Measurements from ENCODE around the gene NT5DC3.
A peak's percentile ranks its signal among the peaks of the same experiment; 100 is the strongest.

NT5DC3 gene

DNA sequence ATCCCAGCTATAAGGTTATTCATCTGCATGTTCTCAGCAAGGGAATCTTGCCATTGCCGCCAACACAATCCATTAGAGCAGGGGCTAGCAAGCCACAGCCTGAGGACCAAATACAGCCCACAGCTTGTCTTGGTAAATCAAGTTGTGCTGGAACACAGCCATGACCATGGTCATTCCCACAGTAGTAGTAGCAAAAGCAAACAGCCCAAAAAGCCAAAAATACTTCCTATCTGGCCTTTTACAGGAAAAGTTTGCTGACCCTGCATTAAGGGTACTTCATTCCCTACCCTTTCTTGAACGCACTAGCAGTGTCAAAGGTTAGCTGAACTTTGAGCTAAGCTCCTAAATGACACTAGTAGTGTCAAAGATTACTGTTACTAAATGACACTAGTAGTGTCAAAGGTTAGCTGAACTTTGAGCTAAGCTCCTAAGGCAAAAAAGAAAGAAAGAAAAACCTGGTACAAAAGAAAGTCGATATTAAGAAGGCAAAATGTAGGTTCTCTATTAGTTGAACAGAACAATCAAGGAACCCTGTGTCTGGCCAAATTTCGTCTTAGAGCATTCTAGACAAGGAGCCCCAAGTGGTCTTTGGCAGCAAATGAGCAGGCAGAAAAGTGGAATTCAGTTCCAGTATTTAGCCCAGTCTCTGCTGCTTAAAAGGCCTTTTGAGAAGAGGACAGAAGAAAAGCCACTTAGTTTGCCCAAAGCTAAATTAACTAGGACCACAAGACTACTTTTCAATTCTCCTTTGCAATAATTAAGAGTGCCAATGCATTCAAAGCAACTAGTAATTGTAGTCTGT is 67.7 kb downstream of the NT5DC3 start:
- TF ChIP-seq, protein P1, sequence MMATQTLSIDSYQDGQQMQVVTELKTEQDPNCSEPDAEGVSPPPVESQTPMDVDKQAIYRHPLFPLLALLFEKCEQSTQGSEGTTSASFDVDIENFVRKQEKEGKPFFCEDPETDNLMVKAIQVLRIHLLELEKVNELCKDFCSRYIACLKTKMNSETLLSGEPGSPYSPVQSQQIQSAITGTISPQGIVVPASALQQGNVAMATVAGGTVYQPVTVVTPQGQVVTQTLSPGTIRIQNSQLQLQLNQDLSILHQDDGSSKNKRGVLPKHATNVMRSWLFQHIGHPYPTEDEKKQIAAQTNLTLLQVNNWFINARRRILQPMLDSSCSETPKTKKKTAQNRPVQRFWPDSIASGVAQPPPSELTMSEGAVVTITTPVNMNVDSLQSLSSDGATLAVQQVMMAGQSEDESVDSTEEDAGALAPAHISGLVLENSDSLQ (IDR thresholded peaks at IDR 0.05), result no peak
- TF ChIP-seq L3MBTL2 (conservative IDR thresholded peaks at IDR 0.05) (no peak), ELF4 (IDR thresholded peaks at IDR 0.05) (no peak), SP1 (IDR thresholded peaks at IDR 0.05) (no peak), CTBP1 (IDR thresholded peaks at IDR 0.05; ENCODE audit: borderline replicate concordance) (no peak), BHLHE40 (IDR thresholded peaks at IDR 0.05; ENCODE audit: borderline replicate concordance) (no peak), ARNT (IDR thresholded peaks at IDR 0.05) (no peak), FOXK2 (IDR thresholded peaks at IDR 0.05) (no peak), LEF1 (IDR thresholded peaks at IDR 0.05; ENCODE audit: borderline replicate concordance) (no peak), SUZ12 (IDR thresholded peaks at IDR 0.05) (no peak)
- ChIA-PET CTCF (no interaction called here), POLR2A (no interaction called here)
- no peak for DNase-seq (ENCODE audit: extremely low spot score)

DNA sequence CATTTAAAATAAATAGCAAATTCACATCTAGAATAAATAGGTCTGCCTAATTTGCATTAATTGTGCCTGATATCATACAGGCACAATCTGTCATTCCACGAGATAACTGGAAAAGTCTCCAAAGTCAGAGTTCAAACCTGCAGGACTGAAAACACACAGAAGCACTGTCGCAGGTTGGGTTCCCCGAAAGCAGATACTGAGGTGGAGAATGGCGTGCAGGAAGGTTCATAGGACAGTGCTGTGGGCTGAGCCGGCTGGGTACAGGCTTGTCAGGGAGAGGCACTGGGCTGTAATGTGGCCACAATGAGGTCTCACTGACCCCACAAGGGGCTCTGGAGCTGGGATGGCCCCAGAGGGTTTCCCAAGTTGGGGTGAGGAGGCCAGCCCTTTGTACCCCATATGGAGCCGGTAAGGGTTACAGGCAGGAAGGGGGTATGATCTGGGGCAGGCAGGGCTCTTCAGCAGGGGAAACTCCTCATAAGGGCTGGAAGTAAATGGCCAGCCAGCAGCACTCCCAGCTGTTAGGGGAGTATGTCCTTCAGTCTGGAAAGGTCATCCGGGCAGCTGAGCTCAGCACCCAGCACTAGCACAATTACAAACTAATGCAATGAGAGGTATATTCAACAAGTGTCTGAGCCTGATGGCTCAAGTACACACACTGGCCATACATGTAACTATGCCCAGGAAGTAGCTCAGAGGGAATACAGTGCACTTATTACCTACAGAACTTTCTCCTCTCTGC is 68.5 kb downstream of the NT5DC3 start:
- DNase-seq (ENCODE audit: extremely low spot score), result no peak
- ChIA-PET POLR2A (no interaction called here), CTCF (no interaction called here)
- TF ChIP-seq NFRKB (IDR thresholded peaks at IDR 0.05), result no peak
- no peak for TF ChIP-seq FOXA1 (IDR thresholded peaks at IDR 0.05)
- TF ChIP-seq ARNT (IDR thresholded peaks at IDR 0.05), result no peak
- TF ChIP-seq ZNF384 (IDR thresholded peaks at IDR 0.05), result no peak
- TF ChIP-seq, protein P1 (IDR thresholded peaks at IDR 0.05), result no peak
- TF ChIP-seq SUZ12 (IDR thresholded peaks at IDR 0.05), result no peak
- no peak for TF ChIP-seq CTBP1 (IDR thresholded peaks at IDR 0.05; ENCODE audit: borderline replicate concordance)
- no peak for TF ChIP-seq FOXM1 (IDR thresholded peaks at IDR 0.05; ENCODE audit: borderline replicate concordance)
- TF ChIP-seq LEF1 (IDR thresholded peaks at IDR 0.05; ENCODE audit: borderline replicate concordance), result no peak
- TF ChIP-seq TARDBP (IDR thresholded peaks at IDR 0.05), result no peak
- no peak for TF ChIP-seq ELF4 (IDR thresholded peaks at IDR 0.05)
- no peak for TF ChIP-seq L3MBTL2 (conservative IDR thresholded peaks at IDR 0.05)
- TF ChIP-seq FOXK2 (IDR thresholded peaks at IDR 0.05), result no peak
- TF ChIP-seq HDGF (IDR thresholded peaks at IDR 0.05; ENCODE audit: borderline replicate concordance), result no peak
- no peak for TF ChIP-seq SP1 (IDR thresholded peaks at IDR 0.05)
- TF ChIP-seq BHLHE40 (IDR thresholded peaks at IDR 0.05; ENCODE audit: borderline replicate concordance), result no peak

DNA sequence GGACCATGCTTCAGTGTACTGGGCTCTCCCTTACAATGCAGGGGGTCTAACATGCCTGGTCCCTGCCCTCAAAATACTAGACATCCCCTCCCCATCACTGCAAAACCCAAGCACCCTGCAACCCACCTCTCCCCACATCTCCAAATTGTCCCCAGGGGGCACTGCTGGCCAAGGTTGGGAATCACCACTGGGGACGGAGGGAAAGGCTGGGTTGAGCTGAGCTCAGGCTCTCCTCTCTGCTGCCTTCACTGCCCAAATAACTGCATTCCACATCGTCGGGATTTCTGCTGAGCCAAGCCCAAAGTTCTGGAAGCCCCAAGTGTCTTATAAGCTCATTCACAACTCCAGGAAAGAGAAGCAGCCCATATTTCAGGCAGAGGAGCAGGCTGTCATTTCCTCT is 69.6 kb downstream of the NT5DC3 start:
- no peak for TF ChIP-seq L3MBTL2 (conservative IDR thresholded peaks at IDR 0.05)
- TF ChIP-seq CTBP1 (IDR thresholded peaks at IDR 0.05; ENCODE audit: borderline replicate concordance), result no peak
- TF ChIP-seq, protein P1 (IDR thresholded peaks at IDR 0.05), result no peak
- no peak for TF ChIP-seq FOXM1 (IDR thresholded peaks at IDR 0.05; ENCODE audit: borderline replicate concordance)
- no peak for TF ChIP-seq ARNT (IDR thresholded peaks at IDR 0.05)
- no peak for TF ChIP-seq FOXA1 (IDR thresholded peaks at IDR 0.05)
- TF ChIP-seq FOXK2 (IDR thresholded peaks at IDR 0.05), result no peak
- no peak for TF ChIP-seq SP1 (IDR thresholded peaks at IDR 0.05)
- no peak for TF ChIP-seq NFRKB (IDR thresholded peaks at IDR 0.05)
- ChIA-PET CTCF (interaction anchor here (0.7 kb wide), 1 partner anchor 8 kb away, joined by 3 read pairs; no protein-coding TSS in a partner anchor), POLR2A (no interaction called here)
- peak; percentile 46 for DNase-seq (ENCODE audit: extremely low spot score)

DNA sequence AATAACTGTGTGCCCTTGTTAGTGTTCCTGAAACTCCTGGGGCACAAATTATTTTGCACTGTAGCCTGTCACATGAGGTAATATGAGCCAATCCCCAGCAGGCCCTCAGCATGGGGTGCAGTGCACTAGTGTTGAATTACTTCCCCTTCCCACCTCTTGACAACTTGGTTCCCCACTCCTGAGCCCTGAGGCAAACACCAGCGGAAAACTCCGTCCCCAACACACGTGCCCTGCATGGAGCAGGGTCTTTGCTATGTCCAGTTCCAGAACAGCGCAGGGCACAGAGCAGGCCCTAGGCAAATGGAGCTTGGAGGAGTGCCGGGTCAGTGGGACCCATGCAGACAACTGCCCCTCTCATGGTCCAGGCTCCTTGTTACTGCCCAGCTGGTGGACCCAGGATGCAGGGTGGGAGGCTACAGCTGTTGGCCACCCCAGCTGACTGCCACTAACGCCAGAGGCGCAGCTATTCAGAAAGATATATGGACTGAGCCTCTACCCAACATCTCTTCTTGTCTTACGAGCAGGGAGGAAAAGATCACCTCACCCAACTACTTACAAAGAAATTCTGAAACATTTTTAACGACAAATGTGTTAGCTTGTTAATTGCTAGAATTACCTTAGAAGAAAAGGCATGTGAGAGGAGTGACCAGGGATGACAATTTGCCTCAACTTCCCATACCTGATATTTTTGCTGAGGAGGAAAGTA is 71.6 kb downstream of the NT5DC3 start:
- peak; percentile 30 for DNase-seq (ENCODE audit: extremely low spot score)
- POLR2A ChIA-PET, result no interaction called here
- CTCF ChIA-PET, result interaction anchor here (1.1 kb wide), 1 partner anchor 29 kb away, joined by 3 read pairs; no protein-coding TSS in a partner anchor
- TF ChIP-seq, protein P1 (IDR thresholded peaks at IDR 0.05), result 0 out of 2 replicates have a peak, but pooled peaks have one; percentile 8
- TF ChIP-seq CTBP1 (IDR thresholded peaks at IDR 0.05; ENCODE audit: borderline replicate concordance), result no peak

DNA sequence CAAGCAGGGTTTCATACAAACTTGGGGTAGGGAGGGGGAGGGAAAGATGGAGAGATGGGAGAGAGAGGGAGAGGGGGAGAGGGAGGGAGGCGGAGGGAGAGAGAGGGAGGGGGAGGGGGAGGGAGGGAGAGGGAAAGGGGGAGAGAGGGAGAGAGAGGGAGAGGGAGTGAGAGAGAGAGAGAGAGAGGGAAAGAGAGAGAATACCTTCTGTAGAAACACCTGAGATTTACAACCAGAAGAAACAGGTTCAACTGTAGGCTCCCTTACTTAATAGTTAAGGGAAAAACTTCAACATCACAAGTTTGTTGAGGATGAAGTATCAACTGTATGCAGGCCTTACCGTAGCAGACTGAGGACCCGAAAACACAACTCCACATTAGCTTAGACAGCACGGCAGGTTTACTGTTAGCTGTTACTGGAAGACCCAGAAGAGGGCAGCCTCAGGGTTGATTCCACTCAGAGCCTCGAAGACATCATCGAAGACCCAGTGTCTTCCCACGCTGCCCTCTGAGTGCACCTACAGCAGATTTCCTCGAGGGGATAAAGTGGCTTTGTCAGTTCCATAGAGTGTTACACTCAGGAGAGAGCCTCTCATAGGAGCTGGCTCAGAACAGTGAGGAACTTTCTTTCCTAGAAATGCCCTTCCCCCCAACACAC is 72.4 kb downstream of the NT5DC3 start:
- peak; percentile 22 for DNase-seq (ENCODE audit: extremely low spot score)
- TF ChIP-seq FOXM1 (IDR thresholded peaks at IDR 0.05; ENCODE audit: borderline replicate concordance) (no peak), ZNF384 (IDR thresholded peaks at IDR 0.05) (no peak), L3MBTL2 (conservative IDR thresholded peaks at IDR 0.05) (no peak), FOXK2 (IDR thresholded peaks at IDR 0.05) (no peak), TARDBP (IDR thresholded peaks at IDR 0.05) (no peak), SP1 (IDR thresholded peaks at IDR 0.05) (no peak), CTBP1 (IDR thresholded peaks at IDR 0.05; ENCODE audit: borderline replicate concordance) (no peak), BHLHE40 (IDR thresholded peaks at IDR 0.05; ENCODE audit: borderline replicate concordance) (no peak)
- TF ChIP-seq, protein P1 (IDR thresholded peaks at IDR 0.05), result no peak
- POLR2A ChIA-PET, result no interaction called here
- CTCF ChIA-PET, result no interaction called here

Measured in HEK293T (cell line).